SK-N-SH (cell line): ENCODE results near the gene ATP6AP1. TPM values are rescaled to one million over a fixed set of nuclear protein-coding genes. Genes with fewer than 3 reads are reported as not detected.
A peak's percentile ranks its signal among the peaks of the same experiment; 100 is the strongest.

ENCODE experiments used
- CTCF ChIA-PET: fragments of 300-600, 350-600 bp; formaldehyde crosslinking; extraction: SDS; loops from one replicate; lab custom pipeline; 2021; lab: Yijun Ruan, JAX
- POLR2A ChIA-PET: fragments of 350-600 bp; sonication (Branson Sonifier 250); formaldehyde crosslinking; extraction: SDS; loops from one replicate; lab custom pipeline; 2020; ENCODE audit warnings: antibody characterized with exemption, inconsistent platforms; lab: Yijun Ruan, JAX
- DNase-seq: peaks from one replicate; pipeline ENCODE4 v3.0.0; 2012
- H2AFZ ChIP-seq: fragments of 200-600 bp; sonication (generic); 2 replicates; pipeline ENCODE4 v1.8.1; 2016; ENCODE audit warnings: antibody characterized with exemption, mild to moderate bottlenecking, low read depth
- H3F3A ChIP-seq: fragments of 200-600 bp; sonication (generic); replicated peaks from 2 replicates; pipeline ENCODE3; 2016; ENCODE audit warnings: antibody characterized with exemption, mild to moderate bottlenecking; ENCODE audit not compliant: insufficient read depth
- H3K27ac ChIP-seq, 2 experiments: fragments of 200-500 bp in 1 of 2; fragments of 200-600 bp in 1 of 2; sonication (Bioruptor generic) in 1 of 2; sonication (generic), shearing (Covaris generic) in 1 of 2; 2 replicates each; pipeline versions ENCODE4 v1.5.1 to v1.6.1; 2014 to 2016; ENCODE audit warnings: low read depth in 2 of 2, inconsistent platforms in 1 of 2, low read length in 1 of 2, mild to moderate bottlenecking in 1 of 2, mixed read lengths in 1 of 2
- H3K27me3 ChIP-seq: fragments of 200-600 bp; sonication (generic), shearing (Covaris generic); 2 replicates; pipeline ENCODE4 v1.6.1; 2016; ENCODE audit warnings: mixed run types; ENCODE audit not compliant: insufficient read depth
- H3K36me3 ChIP-seq, 2 experiments: fragments of 200-500 bp in 1 of 2; fragments of 200-600 bp in 1 of 2; sonication (Bioruptor generic) in 1 of 2; sonication (generic) in 1 of 2; replicated peaks in 1 of 2; 2 replicates each; pipeline versions ENCODE3 to v1.5.1; 2014 to 2016; ENCODE audit warnings: low read length in 1 of 2, mild to moderate bottlenecking in 1 of 2; ENCODE audit not compliant: insufficient read depth in 2 of 2, control insufficient read depth in 1 of 2
- H3K4me1 ChIP-seq, 2 experiments: fragments of 200-500 bp in 1 of 2; fragments of 200-600 bp in 1 of 2; sonication (Bioruptor generic) in 1 of 2; sonication (generic), shearing (Covaris generic) in 1 of 2; 2 replicates each; pipeline versions ENCODE4 v1.5.1 to v1.6.1; 2014 to 2016; ENCODE audit warnings: low read depth in 1 of 2, low read length in 1 of 2, mixed run types in 1 of 2; ENCODE audit not compliant: insufficient read depth in 2 of 2, control insufficient read depth in 1 of 2
- H3K4me2 ChIP-seq: fragments of 200-600 bp; sonication (generic), shearing (Covaris generic); 2 replicates; pipeline ENCODE4 v1.6.1; 2017; ENCODE audit warnings: mixed run types
- H3K4me3 ChIP-seq, 2 experiments: fragments of 200-500 bp in 1 of 2; fragments of 200-600 bp in 1 of 2; sonication (Bioruptor generic) in 1 of 2; sonication (generic), shearing (Covaris generic) in 1 of 2; 2 replicates each; pipeline versions ENCODE4 v1.5.1 to v1.8.1; 2014 to 2016; ENCODE audit warnings: low read depth in 2 of 2, inconsistent platforms in 1 of 2, low read length in 1 of 2, mild to moderate bottlenecking in 1 of 2, mixed read lengths in 1 of 2, moderate library complexity in 1 of 2
- H3K79me2 ChIP-seq: fragments of 200-600 bp; sonication (generic); 2 replicates; pipeline ENCODE4 v1.8.1; 2017; ENCODE audit warnings: mild to moderate bottlenecking; ENCODE audit not compliant: insufficient read depth
- H3K9ac ChIP-seq: fragments of 200-600 bp; sonication (generic); 2 replicates; pipeline ENCODE4 v1.6.1; 2017; ENCODE audit warnings: mixed run types
- H3K9me2 ChIP-seq: fragments of 200-600 bp; sonication (generic); 2 replicates; pipeline ENCODE4 v1.6.1; 2017; ENCODE audit warnings: mixed run types
- H3K9me3 ChIP-seq: fragments of 200-600 bp; sonication (generic); 2 replicates; pipeline ENCODE4 v1.6.1; 2017; ENCODE audit warnings: mixed run types, mild to moderate bottlenecking, moderate library complexity
- H4K20me1 ChIP-seq: fragments of 200-600 bp; sonication (generic); 2 replicates; pipeline ENCODE4 v1.6.1; 2017; ENCODE audit warnings: mild to moderate bottlenecking, mixed run types; ENCODE audit not compliant: insufficient read depth
- CHD2 ChIP-seq: fragments of 150-350 bp; IDR thresholded peaks from 2 replicates; pipeline ENCODE4 v1.6.1; 2018; ENCODE audit warnings: low read length; ENCODE audit not compliant: partially characterized antibody
- ELF1 ChIP-seq: IDR thresholded peaks from 2 replicates; pipeline ENCODE4 v1.4.0; 2012
- EP300 ChIP-seq, 2 experiments: IDR thresholded peaks; 2 replicates each; pipeline versions ENCODE4 v1.4.0 to v1.6.1; 2012; ENCODE audit warnings: borderline replicate concordance in 1 of 2, low read depth in 1 of 2, low read length in 1 of 2
- GATA2 ChIP-seq: sonication (generic); formaldehyde crosslinking; IDR thresholded peaks from 2 replicates; pipeline ENCODE4 v1.5.0; 2020; ENCODE audit warnings: mild to moderate bottlenecking, missing genetic modification reagents
- MEF2A ChIP-seq: IDR thresholded peaks from 2 replicates; pipeline ENCODE4 v1.4.0; 2012; ENCODE audit warnings: low read depth, borderline replicate concordance
- MXI1 ChIP-seq: IDR thresholded peaks from 2 replicates; pipeline ENCODE4 v1.6.1; 2012; ENCODE audit warnings: mild to moderate bottlenecking, low read depth, low read length, improper control_type of control experiment
- NFIC ChIP-seq: IDR thresholded peaks from 2 replicates; pipeline ENCODE4 v1.4.0; 2012; ENCODE audit warnings: borderline replicate concordance
- NRF1 ChIP-seq: IDR thresholded peaks from 2 replicates; pipeline ENCODE4 v1.6.1; 2012; ENCODE audit warnings: low read depth, mild to moderate bottlenecking, low read length
- POLR2AphosphoS5 ChIP-seq: IDR thresholded peaks from 2 replicates; pipeline ENCODE4 v1.6.1; 2012; ENCODE audit warnings: low read depth, low read length
- RCOR1 ChIP-seq: fragments of 150-350 bp; IDR thresholded peaks from 2 replicates; pipeline ENCODE4 v1.6.1; 2017; ENCODE audit warnings: antibody characterized with exemption, low read length
- RFX5 ChIP-seq: IDR thresholded peaks from 2 replicates; pipeline ENCODE4 v1.6.1; 2012; ENCODE audit warnings: mild to moderate bottlenecking, improper control_type of control experiment, low read length
- SIN3A ChIP-seq: IDR thresholded peaks from 2 replicates; pipeline ENCODE4 v1.6.1; 2012; ENCODE audit warnings: low read depth, mild to moderate bottlenecking, low read length, moderate library complexity, borderline replicate concordance
- TAF1 ChIP-seq: IDR thresholded peaks from 2 replicates; pipeline ENCODE4 v1.6.1; 2012; ENCODE audit warnings: low read depth, mild to moderate bottlenecking, low read length, moderate library complexity, borderline replicate concordance
- TEAD4 ChIP-seq: IDR thresholded peaks from 2 replicates; pipeline ENCODE4 v1.4.0; 2012; ENCODE audit warnings: mild to moderate bottlenecking, borderline replicate concordance; ENCODE audit not compliant: insufficient read depth
- YY1 ChIP-seq: IDR thresholded peaks from 2 replicates; pipeline ENCODE4 v1.4.0; 2012; ENCODE audit warnings: low read depth, mild to moderate bottlenecking
- WGBS: methylation state at CpG from one replicate; pipeline ENCODE4 v1.1.6; 2017; ENCODE audit warnings: low lambda C conversion rate; 5-methylcytosine and 5-hydroxymethylcytosine counted together
- polyA plus RNA-seq, 3 experiments: library from polyadenylated mRNA; depleted of rRNA; stranded (reverse); fragments of >200 nt; gene quantifications; 2 replicates each; pipeline ENCODE4 v1.2.3, GENCODE V29; 2012
- TF ChIP-seq, protein P1 (sequence below): IDR thresholded peaks from 2 replicates; pipeline ENCODE4 v1.4.0; 2012; ENCODE audit warnings: low read depth
- TF ChIP-seq, protein P2 (sequence below): IDR thresholded peaks from 2 replicates; pipeline ENCODE4 v1.4.0; 2012; ENCODE audit warnings: low read depth, borderline replicate concordance
- TF ChIP-seq, protein P3 (sequence below): IDR thresholded peaks from 2 replicates; pipeline ENCODE4 v1.6.1; 2012; ENCODE audit warnings: mild to moderate bottlenecking, low read depth, low read length, moderate library complexity
- TF ChIP-seq, protein P4 (sequence below): fragments of 150-350 bp; IDR thresholded peaks from 2 replicates; pipeline ENCODE4 v1.6.1; 2017; ENCODE audit warnings: antibody characterized with exemption, low read length, low read depth, borderline replicate concordance

Gene ATP6AP1
- polyA plus RNA-seq, 1 of the 3 experiments (the other 2 are of a cell fraction), result 102 TPM

- H3K27me3 ChIP-seq, result peaks cover 5% of the 10 kb centered on the region
- TF ChIP-seq NFIC (no peak), NRF1 (no peak), MXI1 (no peak), TAF1 (no peak), RFX5 (no peak), MEF2A (no peak), TEAD4 (no peak), SIN3A (no peak), POLR2AphosphoS5 (no peak), EP300 (IDR thresholded peaks at IDR 0.05; ENCODE audit: borderline replicate concordance in 1 of 2, low read depth in 1 of 2, low read length in 1 of 2) (no peak), GATA2 (CRISPR knock-in tag) (no peak), CHD2 (no peak), RCOR1 (no peak), ELF1 (no peak), YY1 (no peak)
- TF ChIP-seq, protein P1, sequence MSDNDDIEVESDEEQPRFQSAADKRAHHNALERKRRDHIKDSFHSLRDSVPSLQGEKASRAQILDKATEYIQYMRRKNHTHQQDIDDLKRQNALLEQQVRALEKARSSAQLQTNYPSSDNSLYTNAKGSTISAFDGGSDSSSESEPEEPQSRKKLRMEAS, result no peak
- TF ChIP-seq, protein P2, sequence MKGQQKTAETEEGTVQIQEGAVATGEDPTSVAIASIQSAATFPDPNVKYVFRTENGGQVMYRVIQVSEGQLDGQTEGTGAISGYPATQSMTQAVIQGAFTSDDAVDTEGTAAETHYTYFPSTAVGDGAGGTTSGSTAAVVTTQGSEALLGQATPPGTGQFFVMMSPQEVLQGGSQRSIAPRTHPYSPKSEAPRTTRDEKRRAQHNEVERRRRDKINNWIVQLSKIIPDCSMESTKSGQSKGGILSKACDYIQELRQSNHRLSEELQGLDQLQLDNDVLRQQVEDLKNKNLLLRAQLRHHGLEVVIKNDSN, result no peak
- TF ChIP-seq, protein P3, sequence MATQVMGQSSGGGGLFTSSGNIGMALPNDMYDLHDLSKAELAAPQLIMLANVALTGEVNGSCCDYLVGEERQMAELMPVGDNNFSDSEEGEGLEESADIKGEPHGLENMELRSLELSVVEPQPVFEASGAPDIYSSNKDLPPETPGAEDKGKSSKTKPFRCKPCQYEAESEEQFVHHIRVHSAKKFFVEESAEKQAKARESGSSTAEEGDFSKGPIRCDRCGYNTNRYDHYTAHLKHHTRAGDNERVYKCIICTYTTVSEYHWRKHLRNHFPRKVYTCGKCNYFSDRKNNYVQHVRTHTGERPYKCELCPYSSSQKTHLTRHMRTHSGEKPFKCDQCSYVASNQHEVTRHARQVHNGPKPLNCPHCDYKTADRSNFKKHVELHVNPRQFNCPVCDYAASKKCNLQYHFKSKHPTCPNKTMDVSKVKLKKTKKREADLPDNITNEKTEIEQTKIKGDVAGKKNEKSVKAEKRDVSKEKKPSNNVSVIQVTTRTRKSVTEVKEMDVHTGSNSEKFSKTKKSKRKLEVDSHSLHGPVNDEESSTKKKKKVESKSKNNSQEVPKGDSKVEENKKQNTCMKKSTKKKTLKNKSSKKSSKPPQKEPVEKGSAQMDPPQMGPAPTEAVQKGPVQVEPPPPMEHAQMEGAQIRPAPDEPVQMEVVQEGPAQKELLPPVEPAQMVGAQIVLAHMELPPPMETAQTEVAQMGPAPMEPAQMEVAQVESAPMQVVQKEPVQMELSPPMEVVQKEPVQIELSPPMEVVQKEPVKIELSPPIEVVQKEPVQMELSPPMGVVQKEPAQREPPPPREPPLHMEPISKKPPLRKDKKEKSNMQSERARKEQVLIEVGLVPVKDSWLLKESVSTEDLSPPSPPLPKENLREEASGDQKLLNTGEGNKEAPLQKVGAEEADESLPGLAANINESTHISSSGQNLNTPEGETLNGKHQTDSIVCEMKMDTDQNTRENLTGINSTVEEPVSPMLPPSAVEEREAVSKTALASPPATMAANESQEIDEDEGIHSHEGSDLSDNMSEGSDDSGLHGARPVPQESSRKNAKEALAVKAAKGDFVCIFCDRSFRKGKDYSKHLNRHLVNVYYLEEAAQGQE, result no peak
- TF ChIP-seq, protein P4, sequence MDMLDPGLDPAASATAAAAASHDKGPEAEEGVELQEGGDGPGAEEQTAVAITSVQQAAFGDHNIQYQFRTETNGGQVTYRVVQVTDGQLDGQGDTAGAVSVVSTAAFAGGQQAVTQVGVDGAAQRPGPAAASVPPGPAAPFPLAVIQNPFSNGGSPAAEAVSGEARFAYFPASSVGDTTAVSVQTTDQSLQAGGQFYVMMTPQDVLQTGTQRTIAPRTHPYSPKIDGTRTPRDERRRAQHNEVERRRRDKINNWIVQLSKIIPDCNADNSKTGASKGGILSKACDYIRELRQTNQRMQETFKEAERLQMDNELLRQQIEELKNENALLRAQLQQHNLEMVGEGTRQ, result no peak
- TF ChIP-seq, all 33 proteins: peak for 0
- peak; percentile 68 for DNase-seq
- no peaks in the 10 kb centered on the region for H3K9me2 ChIP-seq
- H4K20me1 ChIP-seq, result no peaks in the 10 kb centered on the region
- H3K9me3 ChIP-seq, result no peaks in the 10 kb centered on the region
- no peak overlapping the region for H2AFZ ChIP-seq
- H3F3A ChIP-seq, result no peaks in the 10 kb centered on the region
- H3K79me2 ChIP-seq, result no peaks in the 10 kb centered on the region
- POLR2A ChIA-PET, result interaction anchor here (0.6 to 2.1 kb wide), 7 partner anchors 8 to 127 kb away, joined by 3 to 4 read pairs (median 3); partner anchors contain the start of gene IKBKG
- H3K4me2 ChIP-seq, result no peak overlapping the region
- H3K4me1 ChIP-seq, result peaks cover 0 to 23% of the 10 kb centered on the region in 2 experiments; a peak in 1 of 4 replicates
- H3K4me3 ChIP-seq, result no peak overlapping the region
- WGBS, result 24% methylated on average over 6 of the region's 19 CpGs
- peak overlapping the region in 1 of 2 experiments; percentile 77; a peak in 2 of 4 replicates for H3K27ac ChIP-seq
- H3K9ac ChIP-seq, result no peak overlapping the region
- H3K36me3 ChIP-seq, result no peaks in the 10 kb centered on the region
- CTCF ChIA-PET, result interaction anchor here (0.8 to 1.7 kb wide), 5 partner anchors 9 to 107 kb away, joined by 3 to 5 read pairs (median 4); partner anchors contain the start of gene FLNA
Measured at GRCh38 chrX:154419688-154420401, 8.6 kb upstream of the ATP6AP1 start.
